HEK293 (cell line): ENCODE data around the gene VPS13D.

Experiments used
- CTCF ChIA-PET: fragments of 350-600 bp; formaldehyde crosslinking; extraction: SDS; loops from one replicate; lab custom pipeline; 2021; ENCODE audit warnings: antibody characterized with exemption; lab: Yijun Ruan, JAX
- POLR2A ChIA-PET: fragments of 300-600 bp; formaldehyde crosslinking; extraction: SDS; loops from one replicate; lab custom pipeline; 2020; ENCODE audit warnings: antibody characterized with exemption, inconsistent platforms; lab: Yijun Ruan, JAX
- H3K27ac ChIP-seq: fragments of 200-500 bp; sonication (Bioruptor generic); 2 replicates; pipeline ENCODE4 v1.5.1; 2014; ENCODE audit warnings: low read depth, low read length, control low read depth, inconsistent platforms; ENCODE audit errors: extremely low read depth
- H3K36me3 ChIP-seq, 2 experiments: fragments of 200-500 bp in 1 of 2; sonication (Bioruptor generic) in 1 of 2; 1 replicate in 1 of 2; 2 replicates in 1 of 2; pipeline ENCODE4 v1.5.1; 2014 to 2017; ENCODE audit warnings: inconsistent platforms in 2 of 2, low read length in 2 of 2; ENCODE audit not compliant: control insufficient read depth in 2 of 2, insufficient read depth in 1 of 2
- H3K4me1 ChIP-seq: fragments of 200-500 bp; sonication (Bioruptor generic); 2 replicates; pipeline ENCODE4 v1.5.1; 2014; ENCODE audit warnings: mild to moderate bottlenecking, low read length, inconsistent platforms; ENCODE audit not compliant: control insufficient read depth, insufficient read depth
- H3K4me3 ChIP-seq: 2 replicates; pipeline ENCODE4 v1.5.1; 2011; ENCODE audit warnings: low read depth, mild to moderate bottlenecking, control low read depth, low read length, moderate library complexity
- H3K9me3 ChIP-seq: fragments of 200-500 bp; sonication (Bioruptor generic); 2 replicates; pipeline ENCODE4 v1.5.1; 2014; ENCODE audit warnings: low read depth, low read length, inconsistent platforms; ENCODE audit not compliant: control insufficient read depth, insufficient read depth
- BCL11B ChIP-seq: fragments of 450-650 bp; formaldehyde crosslinking; IDR thresholded peaks from 2 replicates; pipeline ENCODE4 v1.5.1; 2016; ENCODE audit warnings: low read depth, missing biosample characterization, missing genetic modification characterization
- EGR2 ChIP-seq: fragments of 450-650 bp; formaldehyde crosslinking; IDR thresholded peaks from 2 replicates; pipeline ENCODE4 v1.5.1; 2016; ENCODE audit warnings: low read depth, missing biosample characterization, missing genetic modification characterization
- GLIS1 ChIP-seq: fragments of 450-650 bp; formaldehyde crosslinking; IDR thresholded peaks from 2 replicates; pipeline ENCODE4 v1.5.1; 2016; ENCODE audit warnings: missing biosample characterization, missing genetic modification characterization
- HOXD13 ChIP-seq: sonication (generic); formaldehyde crosslinking; IDR thresholded peaks from 2 replicates; pipeline ENCODE4 v1.8.0; 2022; ENCODE audit warnings: missing genetic modification reagents, borderline replicate concordance
- IKZF3 ChIP-seq: fragments of 450-650 bp; IDR thresholded peaks from 2 replicates; pipeline ENCODE4 v1.5.0; 2018; ENCODE audit warnings: missing biosample characterization, mild to moderate bottlenecking, missing genetic modification characterization, moderate library complexity
- MEIS1 ChIP-seq: sonication (generic); formaldehyde crosslinking; IDR thresholded peaks from 2 replicates; pipeline ENCODE4 v1.8.1; 2022; ENCODE audit warnings: missing genetic modification reagents, mild to moderate bottlenecking, borderline replicate concordance
- MZF1 ChIP-seq: fragments of 450-650 bp; formaldehyde crosslinking; IDR thresholded peaks from 2 replicates; pipeline ENCODE4 v1.5.1; 2017; ENCODE audit warnings: missing biosample characterization, missing genetic modification characterization, borderline replicate concordance
- OSR2 ChIP-seq: fragments of 450-650 bp; formaldehyde crosslinking; IDR thresholded peaks from 2 replicates; pipeline ENCODE4 v1.5.1; 2016; ENCODE audit warnings: missing biosample characterization, missing genetic modification characterization
- PRDM10 ChIP-seq: fragments of 450-650 bp; formaldehyde crosslinking; IDR thresholded peaks from 2 replicates; pipeline ENCODE4 v1.5.1; 2016; ENCODE audit warnings: missing biosample characterization, missing genetic modification characterization
- SCRT2 ChIP-seq: fragments of 450-650 bp; formaldehyde crosslinking; IDR thresholded peaks from 2 replicates; pipeline ENCODE4 v1.5.1; 2016; ENCODE audit warnings: missing biosample characterization, missing genetic modification characterization
- TCF7L2 ChIP-seq: IDR thresholded peaks from 2 replicates; pipeline ENCODE4 v1.6.1; 2011; ENCODE audit warnings: low read depth, mild to moderate bottlenecking, inconsistent platforms, low read length, moderate library complexity, borderline replicate concordance
- ZBTB48 ChIP-seq: fragments of 450-650 bp; formaldehyde crosslinking; IDR thresholded peaks from 2 replicates; pipeline ENCODE4 v1.5.1; 2016; ENCODE audit warnings: missing biosample characterization, missing genetic modification characterization
- ZIC2 ChIP-seq: fragments of 450-650 bp; formaldehyde crosslinking; IDR thresholded peaks from 2 replicates; pipeline ENCODE4 v1.5.1; 2016; ENCODE audit warnings: missing biosample characterization, missing genetic modification characterization
- ZNF114 ChIP-seq: fragments of 450-650 bp; formaldehyde crosslinking; IDR thresholded peaks from 2 replicates; pipeline ENCODE4 v1.5.0; 2017; ENCODE audit warnings: missing biosample characterization, missing genetic modification characterization
- ZNF157 ChIP-seq: fragments of 450-650 bp; formaldehyde crosslinking; IDR thresholded peaks from 2 replicates; pipeline ENCODE4 v1.5.1; 2016; ENCODE audit warnings: missing biosample characterization, missing genetic modification characterization
- ZNF174 ChIP-seq: fragments of 450-650 bp; formaldehyde crosslinking; IDR thresholded peaks from 2 replicates; pipeline ENCODE4 v1.5.0; 2017; ENCODE audit warnings: missing biosample characterization, mild to moderate bottlenecking, missing genetic modification characterization
- ZNF211 ChIP-seq: fragments of 450-650 bp; formaldehyde crosslinking; IDR thresholded peaks from 2 replicates; pipeline ENCODE4 v1.5.1; 2016; ENCODE audit warnings: low read depth, missing biosample characterization, missing genetic modification characterization
- ZNF221 ChIP-seq: fragments of 450-650 bp; formaldehyde crosslinking; IDR thresholded peaks from 2 replicates; pipeline ENCODE4 v1.5.1; 2017; ENCODE audit warnings: missing biosample characterization, missing genetic modification characterization, borderline replicate concordance
- ZNF350 ChIP-seq: fragments of 450-650 bp; formaldehyde crosslinking; IDR thresholded peaks from 2 replicates; pipeline ENCODE4 v1.5.0; 2017; ENCODE audit warnings: missing biosample characterization, mild to moderate bottlenecking, missing genetic modification characterization
- ZNF404 ChIP-seq: fragments of 450-650 bp; formaldehyde crosslinking; IDR thresholded peaks from 2 replicates; pipeline ENCODE4 v1.5.1; 2017; ENCODE audit warnings: missing biosample characterization, missing genetic modification characterization
- ZNF529 ChIP-seq: fragments of 450-650 bp; formaldehyde crosslinking; IDR thresholded peaks from 2 replicates; pipeline ENCODE4 v1.5.1; 2017; ENCODE audit warnings: missing genetic modification characterization, missing biosample characterization; ENCODE audit not compliant: insufficient replicate concordance
- ZNF555 ChIP-seq: fragments of 450-650 bp; formaldehyde crosslinking; conservative IDR thresholded peaks from 2 replicates; pipeline ENCODE4 v1.5.1; 2017; ENCODE audit warnings: missing biosample characterization, mild to moderate bottlenecking, missing genetic modification characterization, inconsistent platforms
- ZNF558 ChIP-seq: fragments of 450-650 bp; formaldehyde crosslinking; IDR thresholded peaks from 2 replicates; pipeline ENCODE4 v1.5.1; 2016; ENCODE audit warnings: missing biosample characterization, missing genetic modification characterization
- ZNF704 ChIP-seq: fragments of 450-650 bp; formaldehyde crosslinking; IDR thresholded peaks from 2 replicates; pipeline ENCODE4 v1.5.1; 2016; ENCODE audit warnings: missing biosample characterization, missing genetic modification characterization
- ZNF837 ChIP-seq: fragments of 450-650 bp; formaldehyde crosslinking; IDR thresholded peaks from 2 replicates; pipeline ENCODE4 v1.5.1; 2016; ENCODE audit warnings: missing biosample characterization, missing genetic modification characterization
- ZSCAN23 ChIP-seq: fragments of 450-650 bp; formaldehyde crosslinking; IDR thresholded peaks from 2 replicates; pipeline ENCODE4 v1.5.1; 2016; ENCODE audit warnings: missing biosample characterization, missing genetic modification characterization
- TF ChIP-seq, protein P1 (sequence below): fragments of 450-650 bp; formaldehyde crosslinking; IDR thresholded peaks from 2 replicates; pipeline ENCODE4 v1.5.1; 2016; ENCODE audit warnings: missing biosample characterization, missing genetic modification characterization

VPS13D gene

GRCh38 chr1:12436345-12436658 is 206.5 kb downstream of the VPS13D start:
- Histone ChIP-seq H3K4me1 (peaks cover 16% of the 10 kb centered on the region), H3K9me3 (no peaks in the 10 kb centered on the region), H3K27ac (no peak overlapping the region), H3K4me3 (no peak overlapping the region), H3K36me3 (peaks cover 0 to 23% of the 10 kb centered on the region in 2 experiments; a peak in 1 of 3 replicates)
- TF ChIP-seq MEIS1 (CRISPR knock-in tag) (no peak), ZNF174 (tag by site-specific recombination) (no peak), ZNF555 (tag by site-specific recombination) (no peak), GLIS1 (tag by site-specific recombination) (peak; percentile 54), BCL11B (tag by site-specific recombination) (no peak), ZIC2 (peak; percentile 95), TCF7L2 (no peak), ZNF558 (tag by site-specific recombination) (no peak), ZSCAN23 (tag by site-specific recombination) (no peak), ZNF350 (no peak), ZNF404 (tag by site-specific recombination) (no peak), ZNF114 (tag by site-specific recombination) (no peak), SCRT2 (tag by site-specific recombination) (no peak), ZNF211 (no peak), OSR2 (tag by site-specific recombination) (no peak)
- ChIA-PET CTCF (interaction anchor here (1.7 kb wide), 1 partner anchor 14 kb away, joined by 11 read pairs; no protein-coding TSS in a partner anchor), POLR2A (no interaction called here)

DNA sequence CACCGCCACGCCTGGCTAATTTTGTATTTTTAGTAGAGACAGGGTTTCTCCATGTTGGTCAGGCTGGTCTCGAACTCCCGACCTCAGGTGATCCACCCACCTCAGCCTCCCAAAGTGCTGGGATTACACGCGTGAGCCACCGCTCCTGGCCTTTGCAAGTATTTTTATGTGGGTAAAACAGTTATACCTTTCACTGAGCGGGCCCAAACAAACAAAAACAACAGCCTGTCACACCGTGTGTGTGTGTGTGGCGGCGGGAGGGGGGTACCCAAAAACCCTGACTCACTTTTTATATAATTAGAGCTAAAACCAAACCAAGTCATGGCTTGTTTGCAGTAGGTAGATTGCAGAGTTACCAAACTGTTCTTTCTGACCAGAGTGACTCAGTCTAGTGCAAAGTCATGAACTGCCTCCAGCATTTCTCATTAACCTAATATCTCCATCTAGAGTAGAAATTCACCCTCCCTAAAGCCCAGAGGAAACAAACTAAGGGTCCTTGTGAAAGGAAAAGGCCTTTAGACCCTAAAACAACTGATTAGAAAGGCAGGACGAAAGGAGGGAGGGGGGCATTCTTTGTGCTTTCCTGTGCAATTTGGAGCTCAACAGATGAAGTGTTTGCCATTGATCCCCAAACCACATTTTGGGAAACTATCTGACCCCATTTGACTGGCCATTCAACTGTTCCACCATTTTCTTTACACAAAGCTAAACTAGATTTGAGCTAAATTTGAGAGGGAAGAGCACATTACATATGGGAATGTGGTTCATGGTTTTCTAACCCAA is 207.2 kb downstream of the VPS13D start:
- Histone ChIP-seq H3K4me3 (no peak overlapping the region), H3K4me1 (peaks cover 16% of the 10 kb centered on the region), H3K9me3 (no peaks in the 10 kb centered on the region), H3K36me3 (peaks cover 0 to 25% of the 10 kb centered on the region in 2 experiments; a peak in 1 of 3 replicates), H3K27ac (no peak overlapping the region)
- POLR2A ChIA-PET, result no interaction called here
- CTCF ChIA-PET, result interaction anchor here (0.6 kb wide), 1 partner anchor 15 kb away, joined by 3 read pairs; no protein-coding TSS in a partner anchor
- TF ChIP-seq ZNF837 (tag by site-specific recombination), result no peak
- TF ChIP-seq ZNF704 (tag by site-specific recombination), result no peak
- TF ChIP-seq ZNF221 (tag by site-specific recombination), result no peak
- TF ChIP-seq, protein P1, sequence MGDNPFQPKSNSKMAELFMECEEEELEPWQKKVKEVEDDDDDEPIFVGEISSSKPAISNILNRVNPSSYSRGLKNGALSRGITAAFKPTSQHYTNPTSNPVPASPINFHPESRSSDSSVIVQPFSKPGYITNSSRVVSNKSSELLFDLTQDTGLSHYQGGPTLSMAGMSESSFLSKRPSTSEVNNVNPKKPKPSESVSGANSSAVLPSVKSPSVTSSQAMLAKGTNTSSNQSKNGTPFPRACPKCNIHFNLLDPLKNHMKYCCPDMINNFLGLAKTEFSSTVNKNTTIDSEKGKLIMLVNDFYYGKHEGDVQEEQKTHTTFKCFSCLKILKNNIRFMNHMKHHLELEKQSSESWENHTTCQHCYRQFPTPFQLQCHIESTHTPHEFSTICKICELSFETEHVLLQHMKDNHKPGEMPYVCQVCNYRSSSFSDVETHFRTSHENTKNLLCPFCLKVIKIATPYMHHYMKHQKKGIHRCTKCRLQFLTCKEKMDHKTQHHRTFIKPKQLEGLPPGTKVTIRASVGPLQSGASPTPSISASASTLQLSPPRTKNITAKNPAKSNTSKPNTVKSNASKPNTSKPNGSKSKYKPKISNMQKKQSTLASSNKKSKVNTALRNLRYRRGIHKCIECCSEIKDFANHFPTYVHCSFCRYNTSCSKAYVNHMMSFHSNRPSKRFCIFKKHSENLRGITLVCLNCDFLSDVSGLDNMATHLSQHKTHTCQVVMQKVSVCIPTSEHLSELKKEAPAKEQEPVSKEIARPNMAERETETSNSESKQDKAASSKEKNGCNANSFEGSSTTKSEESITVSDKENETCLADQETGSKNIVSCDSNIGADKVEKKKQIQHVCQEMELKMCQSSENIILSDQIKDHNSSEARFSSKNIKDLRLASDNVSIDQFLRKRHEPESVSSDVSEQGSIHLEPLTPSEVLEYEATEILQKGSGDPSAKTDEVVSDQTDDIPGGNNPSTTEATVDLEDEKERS (tag by site-specific recombination), result no peak
- TF ChIP-seq MZF1 (tag by site-specific recombination), result no peak
- TF ChIP-seq SCRT2 (tag by site-specific recombination), result no peak
- no peak for TF ChIP-seq ZBTB48
- no peak for TF ChIP-seq IKZF3 (tag by site-specific recombination)
- no peak for TF ChIP-seq ZNF211
- TF ChIP-seq ZNF157, result no peak
- no peak for TF ChIP-seq EGR2 (tag by site-specific recombination)
- TF ChIP-seq ZNF529, result no peak
- no peak for TF ChIP-seq PRDM10 (tag by site-specific recombination)
- no peak for TF ChIP-seq HOXD13 (CRISPR knock-in tag)
